Cardiac muscle cell (in vitro differentiated cells and primary cell): ENCODE results near the gene AK5. TPM values are rescaled to one million over a fixed set of nuclear protein-coding genes. Genes with fewer than 3 reads are reported as not detected.
A peak's percentile ranks its signal among the peaks of the same experiment; 100 is the strongest.

Experiments used
- DNase-seq, 2 donors: peaks; one replicate each; pipeline versions ENCODE4 v3.0.0 to v3.0.0-alpha.2; 2010 to 2017; ENCODE audit warnings: low read depth in 1 of 2, low spot score in 1 of 2
- H3K27ac ChIP-seq: fragments of 200-600 bp; sonication (generic); 2 replicates; pipeline ENCODE4 v1.5.1; 2016
- H3K27me3 ChIP-seq: fragments of 200-600 bp; sonication (generic); 2 replicates; pipeline ENCODE4 v1.6.0; 2016; ENCODE audit warnings: control low read depth
- H3K36me3 ChIP-seq: fragments of 200-600 bp; sonication (generic); 2 replicates; pipeline ENCODE4 v1.5.1; 2016; ENCODE audit warnings: control low read depth
- H3K4me1 ChIP-seq: fragments of 200-600 bp; sonication (generic); 2 replicates; pipeline ENCODE4 v1.8.1; 2017; ENCODE audit warnings: low read depth, mild to moderate bottlenecking, mixed run types
- H3K4me3 ChIP-seq: fragments of 200-600 bp; sonication (generic); 2 replicates; pipeline ENCODE4 v1.5.1; 2016; ENCODE audit warnings: mild to moderate bottlenecking
- H3K9me3 ChIP-seq: fragments of 200-600 bp; sonication (generic); 2 replicates; pipeline ENCODE4 v1.5.1; 2017; ENCODE audit warnings: low read depth, mild to moderate bottlenecking, control low read depth
- polyA plus RNA-seq: library from polyadenylated mRNA; unstranded; fragments of >200 nt; fragmentation: Nextera tagmentation; extraction: Ambion mirVana; gene quantifications from 2 replicates; pipeline ENCODE4 v1.2.1, GENCODE V29; 2016
- total RNA-seq: library from RNA; depleted of rRNA; stranded (reverse); fragments of >200 nt; gene quantifications from 2 replicates; pipeline ENCODE4 v1.2.3, GENCODE V29; 2016
- TF ChIP-seq, protein P1 (sequence below): IDR thresholded peaks from 2 replicates; pipeline ENCODE4 v1.5.1; 2012; ENCODE audit warnings: low read depth, mild to moderate bottlenecking, low read length

Gene AK5
- total and polyA plus RNA-seq, 2 experiments from 2014 or later, result 0.69 to 0.97 TPM

- H3K4me1 ChIP-seq, result no peaks in the 10 kb centered on the region
- DNase-seq, result no peak
- H3K4me3 ChIP-seq, result no peak overlapping the region
- no peaks in the 10 kb centered on the region for H3K36me3 ChIP-seq
- no peaks in the 10 kb centered on the region for H3K9me3 ChIP-seq
- TF ChIP-seq, protein P1, sequence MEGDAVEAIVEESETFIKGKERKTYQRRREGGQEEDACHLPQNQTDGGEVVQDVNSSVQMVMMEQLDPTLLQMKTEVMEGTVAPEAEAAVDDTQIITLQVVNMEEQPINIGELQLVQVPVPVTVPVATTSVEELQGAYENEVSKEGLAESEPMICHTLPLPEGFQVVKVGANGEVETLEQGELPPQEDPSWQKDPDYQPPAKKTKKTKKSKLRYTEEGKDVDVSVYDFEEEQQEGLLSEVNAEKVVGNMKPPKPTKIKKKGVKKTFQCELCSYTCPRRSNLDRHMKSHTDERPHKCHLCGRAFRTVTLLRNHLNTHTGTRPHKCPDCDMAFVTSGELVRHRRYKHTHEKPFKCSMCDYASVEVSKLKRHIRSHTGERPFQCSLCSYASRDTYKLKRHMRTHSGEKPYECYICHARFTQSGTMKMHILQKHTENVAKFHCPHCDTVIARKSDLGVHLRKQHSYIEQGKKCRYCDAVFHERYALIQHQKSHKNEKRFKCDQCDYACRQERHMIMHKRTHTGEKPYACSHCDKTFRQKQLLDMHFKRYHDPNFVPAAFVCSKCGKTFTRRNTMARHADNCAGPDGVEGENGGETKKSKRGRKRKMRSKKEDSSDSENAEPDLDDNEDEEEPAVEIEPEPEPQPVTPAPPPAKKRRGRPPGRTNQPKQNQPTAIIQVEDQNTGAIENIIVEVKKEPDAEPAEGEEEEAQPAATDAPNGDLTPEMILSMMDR, result no peak
- no peaks in the 10 kb centered on the region for H3K27me3 ChIP-seq
- H3K27ac ChIP-seq, result no peak overlapping the region
These were observed 113.2 kb downstream of the AK5 start for GRCh38 chr1:77395051-77395450.

DNA sequence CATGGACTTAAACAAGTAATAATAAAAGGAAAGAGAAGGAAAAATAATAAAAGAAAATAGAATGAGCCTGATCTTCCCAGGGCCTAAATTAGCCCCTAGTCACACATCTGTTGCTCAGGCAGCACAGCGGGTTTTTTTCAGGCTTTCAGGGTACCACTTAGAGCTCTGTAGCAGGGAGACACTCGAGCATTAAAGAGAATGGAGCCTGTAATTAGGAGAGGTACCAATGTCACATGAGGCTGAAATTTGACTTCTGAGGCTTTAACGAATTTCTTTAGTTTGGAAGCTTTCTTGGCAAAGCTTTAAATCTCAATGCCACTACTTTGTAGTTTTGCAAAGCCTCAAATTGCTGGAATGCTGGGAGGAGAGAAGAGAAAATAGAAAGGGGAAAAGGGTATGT is 116.3 kb downstream of the AK5 start:
- no peaks in the 10 kb centered on the region for H3K36me3 ChIP-seq
- TF ChIP-seq, protein P1, result no peak
- no peaks in the 10 kb centered on the region for H3K27me3 ChIP-seq
- no peak overlapping the region for H3K4me3 ChIP-seq
- DNase-seq, result no peak
- no peaks in the 10 kb centered on the region for H3K4me1 ChIP-seq
- no peak overlapping the region for H3K27ac ChIP-seq
- no peaks in the 10 kb centered on the region for H3K9me3 ChIP-seq

GRCh38 chr1:77399250-77400086 is 117.6 kb downstream of the AK5 start:
- H3K4me3 ChIP-seq, result no peak overlapping the region
- no peaks in the 10 kb centered on the region for H3K9me3 ChIP-seq
- H3K36me3 ChIP-seq, result no peaks in the 10 kb centered on the region
- H3K4me1 ChIP-seq, result no peaks in the 10 kb centered on the region
- no peaks in the 10 kb centered on the region for H3K27me3 ChIP-seq
- H3K27ac ChIP-seq, result no peak overlapping the region
- DNase-seq, result peak in 1 of 2 donors; percentile 16
- TF ChIP-seq, protein P1, result no peak

DNA sequence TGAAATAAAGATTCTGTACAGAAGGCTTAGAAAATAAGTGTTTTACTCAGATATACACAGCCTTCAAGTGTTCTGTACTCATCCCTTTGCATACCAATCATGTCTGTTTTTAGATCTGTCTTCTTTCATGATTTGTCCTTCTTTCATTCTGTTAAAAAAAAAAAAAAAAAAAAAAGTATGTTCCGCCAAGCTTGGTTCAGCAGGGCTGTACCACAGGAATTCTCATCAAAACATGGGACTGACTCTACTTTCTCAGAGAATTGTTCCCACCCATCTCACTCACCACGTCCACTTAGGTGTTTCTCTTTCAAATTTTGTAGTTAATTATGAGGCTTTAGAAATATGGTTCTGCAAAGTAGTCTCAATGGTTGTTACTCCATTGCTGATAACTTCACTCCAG is 119.0 kb downstream of the AK5 start:
- no peaks in the 10 kb centered on the region for H3K9me3 ChIP-seq
- no peaks in the 10 kb centered on the region for H3K4me1 ChIP-seq
- DNase-seq, result no peak
- H3K27ac ChIP-seq, result no peak overlapping the region
- H3K27me3 ChIP-seq, result no peaks in the 10 kb centered on the region
- H3K36me3 ChIP-seq, result no peaks in the 10 kb centered on the region
- no peak overlapping the region for H3K4me3 ChIP-seq
- TF ChIP-seq, protein P1, result no peak

DNA sequence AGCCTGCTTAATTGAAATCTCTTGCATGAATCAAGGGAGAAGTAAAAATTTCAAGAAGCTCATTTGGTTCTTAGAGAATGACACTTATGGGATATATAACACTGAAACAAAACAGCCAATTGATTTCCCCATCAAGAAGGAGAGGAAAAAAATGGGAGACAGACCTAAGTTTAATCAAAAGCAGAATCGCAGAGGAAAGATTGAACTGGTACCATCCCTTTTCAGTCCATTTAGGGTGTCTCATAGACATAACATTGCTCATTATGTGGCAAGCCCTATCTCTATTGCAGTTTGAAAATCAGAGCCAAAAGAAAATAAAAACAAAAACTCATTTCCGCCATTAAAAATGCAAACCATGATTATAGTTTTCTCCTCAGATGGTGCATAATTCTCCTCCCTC is 119.6 kb downstream of the AK5 start:
- TF ChIP-seq, protein P1, result no peak
- Histone ChIP-seq H3K27ac (no peak overlapping the region), H3K4me1 (no peaks in the 10 kb centered on the region), H3K36me3 (no peaks in the 10 kb centered on the region), H3K4me3 (no peak overlapping the region), H3K27me3 (no peaks in the 10 kb centered on the region), H3K9me3 (no peaks in the 10 kb centered on the region)
- no peak for DNase-seq
